ENCODE data around the gene RXRB. TPM values are rescaled to one million over a fixed set of nuclear protein-coding genes. Genes with fewer than 3 reads are reported as not detected.

RXRB gene
- total and polyA plus RNA-seq, 2 of the 13 experiments (the other 11 are each of a cell fraction or from before 2014, with no cell fraction given): 26.7 to 55.7 TPM

DNA sequence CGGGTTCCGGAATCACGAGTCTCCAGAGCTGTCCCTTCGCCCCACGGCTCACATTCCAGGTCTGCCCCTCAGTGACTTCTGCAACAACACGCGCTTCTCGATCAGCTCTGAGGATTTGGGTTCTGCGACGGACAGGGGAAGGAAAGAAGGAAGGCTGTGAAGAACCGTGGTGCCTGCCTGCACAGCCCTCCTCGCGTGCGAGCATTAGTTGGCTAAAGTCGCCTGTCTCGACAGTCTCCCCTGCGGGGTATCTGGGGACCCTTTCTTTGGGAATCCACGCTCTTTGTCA lies 48.1 kb upstream of the RXRB start (continued):
- TF ChIP-seq, protein P1, sequence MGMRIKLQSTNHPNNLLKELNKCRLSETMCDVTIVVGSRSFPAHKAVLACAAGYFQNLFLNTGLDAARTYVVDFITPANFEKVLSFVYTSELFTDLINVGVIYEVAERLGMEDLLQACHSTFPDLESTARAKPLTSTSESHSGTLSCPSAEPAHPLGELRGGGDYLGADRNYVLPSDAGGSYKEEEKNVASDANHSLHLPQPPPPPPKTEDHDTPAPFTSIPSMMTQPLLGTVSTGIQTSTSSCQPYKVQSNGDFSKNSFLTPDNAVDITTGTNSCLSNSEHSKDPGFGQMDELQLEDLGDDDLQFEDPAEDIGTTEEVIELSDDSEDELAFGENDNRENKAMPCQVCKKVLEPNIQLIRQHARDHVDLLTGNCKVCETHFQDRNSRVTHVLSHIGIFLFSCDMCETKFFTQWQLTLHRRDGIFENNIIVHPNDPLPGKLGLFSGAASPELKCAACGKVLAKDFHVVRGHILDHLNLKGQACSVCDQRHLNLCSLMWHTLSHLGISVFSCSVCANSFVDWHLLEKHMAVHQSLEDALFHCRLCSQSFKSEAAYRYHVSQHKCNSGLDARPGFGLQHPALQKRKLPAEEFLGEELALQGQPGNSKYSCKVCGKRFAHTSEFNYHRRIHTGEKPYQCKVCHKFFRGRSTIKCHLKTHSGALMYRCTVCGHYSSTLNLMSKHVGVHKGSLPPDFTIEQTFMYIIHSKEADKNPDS (CRISPR knock-in tag; IDR thresholded peaks at IDR 0.05): no peak; the same call in 1 of the 2 replicates
- TF ChIP-seq SNAI1 (CRISPR knock-in tag; IDR thresholded peaks at IDR 0.05; ENCODE audit: borderline replicate concordance): no peak
- TF ChIP-seq, protein P2, sequence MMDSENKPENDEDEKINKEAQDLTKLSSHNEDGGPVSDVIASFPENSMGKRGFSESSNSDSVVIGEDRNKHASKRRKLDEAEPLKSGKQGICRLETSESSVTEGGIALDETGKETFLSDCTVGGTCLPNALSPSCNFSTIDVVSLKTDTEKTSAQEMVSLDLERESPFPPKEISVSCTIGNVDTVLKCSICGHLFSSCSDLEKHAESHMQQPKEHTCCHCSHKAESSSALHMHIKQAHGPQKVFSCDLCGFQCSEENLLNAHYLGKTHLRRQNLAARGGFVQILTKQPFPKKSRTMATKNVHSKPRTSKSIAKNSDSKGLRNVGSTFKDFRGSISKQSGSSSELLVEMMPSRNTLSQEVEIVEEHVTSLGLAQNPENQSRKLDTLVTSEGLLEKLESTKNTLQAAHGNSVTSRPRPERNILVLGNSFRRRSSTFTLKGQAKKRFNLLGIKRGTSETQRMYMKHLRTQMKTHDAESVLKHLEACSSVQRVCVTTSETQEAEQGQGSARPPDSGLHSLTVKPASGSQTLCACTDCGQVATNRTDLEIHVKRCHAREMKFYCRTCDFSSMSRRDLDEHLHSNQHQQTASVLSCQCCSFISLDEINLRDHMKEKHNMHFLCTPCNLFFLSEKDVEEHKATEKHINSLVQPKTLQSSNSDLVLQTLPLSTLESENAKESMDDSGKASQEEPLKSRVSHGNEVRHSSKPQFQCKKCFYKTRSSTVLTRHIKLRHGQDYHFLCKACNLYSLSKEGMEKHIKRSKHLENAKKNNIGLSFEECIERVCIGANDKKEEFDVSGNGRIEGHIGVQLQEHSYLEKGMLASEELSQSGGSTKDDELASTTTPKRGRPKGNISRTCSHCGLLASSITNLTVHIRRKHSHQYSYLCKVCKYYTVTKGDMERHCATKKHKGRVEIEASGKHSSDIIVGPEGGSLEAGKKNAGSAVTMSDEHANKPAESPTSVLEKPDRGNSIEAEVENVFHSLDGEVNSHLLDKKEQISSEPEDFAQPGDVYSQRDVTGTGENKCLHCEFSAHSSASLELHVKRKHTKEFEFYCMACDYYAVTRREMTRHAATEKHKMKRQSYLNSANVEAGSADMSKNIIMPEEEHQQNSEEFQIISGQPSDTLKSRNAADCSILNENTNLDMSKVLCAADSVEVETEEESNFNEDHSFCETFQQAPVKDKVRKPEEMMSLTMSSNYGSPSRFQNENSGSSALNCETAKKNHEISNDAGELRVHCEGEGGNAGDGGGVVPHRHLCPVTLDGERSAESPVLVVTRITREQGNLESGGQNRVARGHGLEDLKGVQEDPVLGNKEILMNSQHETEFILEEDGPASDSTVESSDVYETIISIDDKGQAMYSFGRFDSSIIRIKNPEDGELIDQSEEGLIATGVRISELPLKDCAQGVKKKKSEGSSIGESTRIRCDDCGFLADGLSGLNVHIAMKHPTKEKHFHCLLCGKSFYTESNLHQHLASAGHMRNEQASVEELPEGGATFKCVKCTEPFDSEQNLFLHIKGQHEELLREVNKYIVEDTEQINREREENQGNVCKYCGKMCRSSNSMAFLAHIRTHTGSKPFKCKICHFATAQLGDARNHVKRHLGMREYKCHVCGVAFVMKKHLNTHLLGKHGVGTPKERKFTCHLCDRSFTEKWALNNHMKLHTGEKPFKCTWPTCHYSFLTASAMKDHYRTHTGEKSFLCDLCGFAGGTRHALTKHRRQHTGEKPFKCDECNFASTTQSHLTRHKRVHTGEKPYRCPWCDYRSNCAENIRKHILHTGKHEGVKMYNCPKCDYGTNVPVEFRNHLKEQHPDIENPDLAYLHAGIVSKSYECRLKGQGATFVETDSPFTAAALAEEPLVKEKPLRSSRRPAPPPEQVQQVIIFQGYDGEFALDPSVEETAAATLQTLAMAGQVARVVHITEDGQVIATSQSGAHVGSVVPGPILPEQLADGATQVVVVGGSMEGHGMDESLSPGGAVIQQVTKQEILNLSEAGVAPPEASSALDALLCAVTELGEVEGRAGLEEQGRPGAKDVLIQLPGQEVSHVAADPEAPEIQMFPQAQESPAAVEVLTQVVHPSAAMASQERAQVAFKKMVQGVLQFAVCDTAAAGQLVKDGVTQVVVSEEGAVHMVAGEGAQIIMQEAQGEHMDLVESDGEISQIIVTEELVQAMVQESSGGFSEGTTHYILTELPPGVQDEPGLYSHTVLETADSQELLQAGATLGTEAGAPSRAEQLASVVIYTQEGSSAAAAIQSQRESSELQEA (CRISPR knock-in tag; IDR thresholded peaks at IDR 0.05; ENCODE audit: not compliant biosample characterization): no peak
- no peak for TF ChIP-seq ZNF207 (IDR thresholded peaks at IDR 0.05; ENCODE audit: borderline replicate concordance)
- TF ChIP-seq ZSCAN21 (CRISPR knock-in tag; IDR thresholded peaks at IDR 0.05; ENCODE audit: borderline replicate concordance): no peak
- TF ChIP-seq KLF12 (CRISPR knock-in tag; IDR thresholded peaks at IDR 0.05; ENCODE audit: borderline replicate concordance): no peak
- TF ChIP-seq, protein P3, sequence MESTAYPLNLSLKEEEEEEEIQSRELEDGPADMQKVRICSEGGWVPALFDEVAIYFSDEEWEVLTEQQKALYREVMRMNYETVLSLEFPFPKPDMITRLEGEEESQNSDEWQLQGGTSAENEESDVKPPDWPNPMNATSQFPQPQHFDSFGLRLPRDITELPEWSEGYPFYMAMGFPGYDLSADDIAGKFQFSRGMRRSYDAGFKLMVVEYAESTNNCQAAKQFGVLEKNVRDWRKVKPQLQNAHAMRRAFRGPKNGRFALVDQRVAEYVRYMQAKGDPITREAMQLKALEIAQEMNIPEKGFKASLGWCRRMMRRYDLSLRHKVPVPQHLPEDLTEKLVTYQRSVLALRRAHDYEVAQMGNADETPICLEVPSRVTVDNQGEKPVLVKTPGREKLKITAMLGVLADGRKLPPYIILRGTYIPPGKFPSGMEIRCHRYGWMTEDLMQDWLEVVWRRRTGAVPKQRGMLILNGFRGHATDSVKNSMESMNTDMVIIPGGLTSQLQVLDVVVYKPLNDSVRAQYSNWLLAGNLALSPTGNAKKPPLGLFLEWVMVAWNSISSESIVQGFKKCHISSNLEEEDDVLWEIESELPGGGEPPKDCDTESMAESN (CRISPR knock-in tag; conservative IDR thresholded peaks at IDR 0.05): 0 out of 2 replicates have a peak, but pooled peaks have one; percentile 36
- no peak for TF ChIP-seq ZNF576 (CRISPR knock-in tag; IDR thresholded peaks at IDR 0.05)
- no peak; the same call in 1 of the 2 replicates for TF ChIP-seq RARG (CRISPR knock-in tag; IDR thresholded peaks at IDR 0.05; ENCODE audit: low read depth)
- no peak for TF ChIP-seq ZMYM2 (CRISPR knock-in tag; IDR thresholded peaks at IDR 0.05)
